ENCODE results near the gene ST6GALNAC2. TPM values are rescaled to one million over a fixed set of nuclear protein-coding genes. Genes with fewer than 3 reads are reported as not detected.
A peak's percentile ranks its signal among the peaks of the same experiment; 100 is the strongest.

The ST6GALNAC2 gene
- total RNA-seq (1 to 10 TPM in 1 of 5 experiments, under 1 TPM in 2, not detected in 2; 0.48 to 7.5 (median 0.58) TPM), polyA plus RNA-seq (not detected), total RNA-seq (not detected)

DNA sequence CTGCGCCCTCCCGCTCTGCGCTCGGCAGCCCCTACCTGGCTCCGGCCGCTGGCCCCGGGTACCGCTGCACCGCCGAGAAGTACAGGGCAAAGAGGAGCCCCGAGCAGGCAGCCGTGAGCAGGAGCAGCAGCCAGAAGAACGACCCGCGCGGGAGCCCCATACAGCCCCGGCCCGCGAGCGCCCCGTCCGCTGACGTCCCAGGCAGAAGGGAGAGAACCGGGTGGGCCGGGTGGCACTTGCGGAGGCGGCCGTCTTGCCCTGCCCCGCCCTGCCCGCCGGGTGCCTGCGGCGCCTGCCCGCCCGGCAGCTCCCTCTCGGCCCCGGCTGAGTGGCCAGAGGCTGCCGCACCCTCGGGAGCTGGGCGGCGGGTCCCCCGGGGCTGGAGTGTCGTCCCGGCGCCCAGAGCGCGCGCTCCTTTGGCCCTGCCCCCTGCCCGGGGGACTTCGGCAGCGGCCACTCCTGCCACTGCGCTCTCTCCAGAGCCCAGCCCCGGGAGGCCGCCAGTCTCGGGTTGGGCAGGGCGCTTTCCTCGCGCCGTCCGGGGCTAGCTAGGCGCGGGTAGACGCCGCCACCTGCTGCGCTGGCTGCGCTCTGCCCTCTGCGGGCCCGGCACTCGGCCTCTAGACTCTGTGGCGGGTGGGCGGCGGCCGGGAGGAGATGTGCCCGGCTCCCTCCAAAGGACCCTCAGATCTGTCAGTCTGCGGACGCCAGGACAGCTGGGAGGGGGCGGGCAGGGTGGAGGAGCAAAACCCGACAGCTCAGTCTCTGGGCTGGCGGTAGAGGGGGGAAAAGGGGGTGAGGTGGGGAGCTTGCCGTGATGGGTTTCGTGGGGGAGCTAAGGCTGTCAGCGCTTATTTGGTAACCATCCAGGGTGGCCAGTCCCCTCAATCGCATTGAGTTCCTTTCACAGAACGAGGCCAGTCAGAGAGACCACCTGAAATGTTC lies at the start of gene ST6GALNAC2:
TSS of gene ST6GALNAC2 (minus strand) at position 212 of the 945 bp plus-strand sequence. CDS start at position 160, 52 bp downstream.
- intact Hi-C loops (cut with micrococcal nuclease) = loop anchor here in 1 of 2 donors (1.0 kb wide), 1 partner anchor 28 kb away; no protein-coding TSS in a partner anchor

DNA sequence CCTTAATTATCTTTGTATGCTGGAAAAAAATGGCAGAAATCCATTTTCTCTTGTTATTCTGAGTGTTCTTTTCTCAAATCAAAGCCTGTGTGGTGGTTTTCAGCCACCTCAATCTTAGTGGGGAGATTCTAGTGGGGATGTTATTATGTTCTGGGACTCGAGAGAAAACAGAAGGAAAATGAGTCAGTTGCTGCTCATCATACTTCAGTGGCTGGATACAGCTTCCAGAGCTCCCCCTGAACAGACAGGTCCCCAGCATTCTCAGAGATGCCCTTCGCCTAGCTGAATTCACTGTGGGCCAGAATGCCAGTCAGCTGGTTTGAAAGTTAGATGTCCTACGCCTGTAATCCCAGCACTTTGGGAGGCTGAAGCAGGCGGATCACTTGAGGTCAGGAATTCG lies 49.4 kb upstream of the ST6GALNAC2 start:
- CTCF ChIA-PET = no interaction called here
- H3K27me3 ChIP-seq (ENCODE audit: control insufficient read depth in 2 of 2, insufficient read depth in 2 of 2, low read length in 2 of 2) = no peaks in the 10 kb centered on the region
- H3K27ac Mint-ChIP-seq = no peak overlapping the region

More for the DNA sequence above, at the start of gene ST6GALNAC2:
- peaks cover 0 to 10% (median 1%) of the 10 kb centered on the region in 11 donors for H3K9me3 Mint-ChIP-seq
- POLR2A ChIA-PET = interaction anchor here (0.9 kb wide), 1 partner anchor 63 kb away, joined by 3 read pairs; no protein-coding TSS in a partner anchor
- peak within 1 kb of the TSS; percentile 32 to 80 (median 67) for H3K4me3 Mint-ChIP-seq
- DNase-seq (peak in 3 of 9 donors; percentile 25 to 49 (median 45)), ATAC-seq (peak; percentile 88)
- H3K4me1 ChIP-seq (ENCODE audit: control insufficient read depth in 2 of 2, insufficient read depth in 2 of 2, low read length in 2 of 2) = peaks cover 4 to 6% of the 10 kb centered on the region in 2 donors
- H3K4me1 Mint-ChIP-seq = peaks cover 2 to 17% (median 5%) of the 10 kb centered on the region in 7 donors
- no peak within 1 kb of the TSS for H3K27ac Mint-ChIP-seq
- no peak within 1 kb of the TSS for H3K27ac ChIP-seq (ENCODE audit: low read depth, low read length)
- H3K4me3 ChIP-seq (ENCODE audit: low read length) = peak within 1 kb of the TSS; percentile 52
- H3K27me3 ChIP-seq (ENCODE audit: control insufficient read depth in 2 of 2, insufficient read depth in 2 of 2, low read length in 2 of 2) = peaks cover 0 to 22% of the 10 kb centered on the region in 2 donors
- H3K9me3 ChIP-seq (ENCODE audit: control insufficient read depth in 2 of 3, low read length in 3 of 3) = no peaks in the 10 kb centered on the region
- H3K27me3 Mint-ChIP-seq = peaks cover 43 to 79% (median 53%) of the 10 kb centered on the region in 5 donors
- H3K36me3 Mint-ChIP-seq = peaks cover 0 to 12% (median 8%) of the 10 kb centered on the region in 5 donors
- no peaks in the 10 kb centered on the region for H3K36me3 ChIP-seq (ENCODE audit: control insufficient read depth in 2 of 3, insufficient read depth in 3 of 3, low read length in 3 of 3)
- CTCF ChIA-PET = interaction anchor here (0.6 kb wide), 2 partner anchors 48 to 177 kb away, joined by 3 read pairs; no protein-coding TSS in a partner anchor

DNA sequence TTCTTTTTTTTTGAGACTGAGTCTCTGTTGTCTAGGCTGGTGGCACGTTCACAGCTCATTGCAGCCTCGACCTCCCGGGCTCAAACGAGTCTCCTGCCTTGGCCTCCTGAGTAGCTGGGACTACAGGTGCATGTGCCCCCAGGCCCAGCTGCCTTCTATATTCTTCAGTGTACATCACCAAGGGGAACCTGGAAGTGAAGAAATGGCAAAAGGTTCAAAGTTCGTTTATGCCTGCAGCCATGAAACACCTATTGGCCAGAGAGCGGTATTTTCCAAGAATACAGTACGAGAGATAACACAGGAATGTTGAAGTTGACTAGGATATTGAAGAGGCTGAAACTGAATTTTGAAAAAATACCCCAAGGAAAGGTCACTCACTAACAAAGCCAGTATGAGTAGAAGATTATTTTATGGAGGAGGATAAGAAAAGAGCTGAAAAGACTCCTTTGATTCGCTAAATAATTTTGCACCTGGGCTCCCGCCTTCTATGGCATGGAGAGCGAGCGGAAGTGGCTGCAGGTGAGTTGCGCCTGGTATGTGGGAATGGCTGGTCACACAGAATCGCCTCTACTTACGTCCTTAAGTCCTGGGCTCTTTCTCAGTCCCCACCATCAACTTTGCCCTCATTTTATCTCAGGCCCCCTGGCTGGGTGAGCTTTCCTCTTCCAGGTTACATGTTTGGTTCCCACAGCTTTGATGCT lies 48.1 kb upstream of the ST6GALNAC2 start:
- no peaks in the 10 kb centered on the region for H3K9me3 ChIP-seq (ENCODE audit: control insufficient read depth in 2 of 3, low read length in 3 of 3)
- ATAC-seq (no peak), DNase-seq (no peak)
- CTCF ChIA-PET = interaction anchor here (0.6 to 2.2 kb wide), 2 partner anchors 10 to 48 kb away, joined by 3 to 7 read pairs; no protein-coding TSS in a partner anchor
- peaks cover 0 to 10% (median 0%) of the 10 kb centered on the region in 5 donors for H3K27me3 Mint-ChIP-seq
- H3K27me3 ChIP-seq (ENCODE audit: control insufficient read depth in 2 of 2, insufficient read depth in 2 of 2, low read length in 2 of 2) = no peaks in the 10 kb centered on the region
- no peak overlapping the region for H3K4me3 Mint-ChIP-seq
- H3K27ac ChIP-seq (ENCODE audit: low read depth, low read length) = no peak overlapping the region
- peaks cover 0 to 9% (median 0%) of the 10 kb centered on the region in 7 donors for H3K4me1 Mint-ChIP-seq
- peaks cover 0 to 8% (median 0%) of the 10 kb centered on the region in 5 donors for H3K36me3 Mint-ChIP-seq
- no peaks in the 10 kb centered on the region for H3K4me1 ChIP-seq (ENCODE audit: control insufficient read depth in 2 of 2, insufficient read depth in 2 of 2, low read length in 2 of 2)
- H3K9me3 Mint-ChIP-seq = no peaks in the 10 kb centered on the region
- POLR2A ChIA-PET = interaction anchor here (1.3 to 1.6 kb wide), 2 partner anchors 21 to 103 kb away, joined by 3 read pairs; no protein-coding TSS in a partner anchor
- H3K27ac Mint-ChIP-seq = no peak overlapping the region
- no peak overlapping the region for H3K4me3 ChIP-seq (ENCODE audit: low read length)
- H3K36me3 ChIP-seq (ENCODE audit: control insufficient read depth in 2 of 3, insufficient read depth in 3 of 3, low read length in 3 of 3) = no peaks in the 10 kb centered on the region
- intact Hi-C loops (cut with micrococcal nuclease) = no loop called here

More for the DNA sequence above, 49.4 kb upstream of the ST6GALNAC2 start:
- ATAC-seq (no peak), DNase-seq (no peak)
- Histone ChIP-seq H3K4me1 (ENCODE audit: control insufficient read depth in 2 of 2, insufficient read depth in 2 of 2, low read length in 2 of 2) (no peaks in the 10 kb centered on the region), H3K9me3 (ENCODE audit: control insufficient read depth in 2 of 3, low read length in 3 of 3) (no peaks in the 10 kb centered on the region), H3K4me3 (ENCODE audit: low read length) (no peak overlapping the region), H3K36me3 (ENCODE audit: control insufficient read depth in 2 of 3, insufficient read depth in 3 of 3, low read length in 3 of 3) (no peaks in the 10 kb centered on the region), H3K27ac (ENCODE audit: low read depth, low read length) (no peak overlapping the region)
- Mint-ChIP-seq H3K4me3 (no peak overlapping the region), H3K9me3 (no peaks in the 10 kb centered on the region), H3K36me3 (peaks cover 0 to 6% (median 0%) of the 10 kb centered on the region in 5 donors), H3K4me1 (peaks cover 0 to 11% (median 0%) of the 10 kb centered on the region in 7 donors), H3K27me3 (peaks cover 0 to 13% (median 0%) of the 10 kb centered on the region in 5 donors)
- POLR2A ChIA-PET = interaction anchor here (1.6 kb wide), 1 partner anchor 22 kb away, joined by 3 read pairs; no protein-coding TSS in a partner anchor
- intact Hi-C loops (cut with micrococcal nuclease) = no loop called here

DNA sequence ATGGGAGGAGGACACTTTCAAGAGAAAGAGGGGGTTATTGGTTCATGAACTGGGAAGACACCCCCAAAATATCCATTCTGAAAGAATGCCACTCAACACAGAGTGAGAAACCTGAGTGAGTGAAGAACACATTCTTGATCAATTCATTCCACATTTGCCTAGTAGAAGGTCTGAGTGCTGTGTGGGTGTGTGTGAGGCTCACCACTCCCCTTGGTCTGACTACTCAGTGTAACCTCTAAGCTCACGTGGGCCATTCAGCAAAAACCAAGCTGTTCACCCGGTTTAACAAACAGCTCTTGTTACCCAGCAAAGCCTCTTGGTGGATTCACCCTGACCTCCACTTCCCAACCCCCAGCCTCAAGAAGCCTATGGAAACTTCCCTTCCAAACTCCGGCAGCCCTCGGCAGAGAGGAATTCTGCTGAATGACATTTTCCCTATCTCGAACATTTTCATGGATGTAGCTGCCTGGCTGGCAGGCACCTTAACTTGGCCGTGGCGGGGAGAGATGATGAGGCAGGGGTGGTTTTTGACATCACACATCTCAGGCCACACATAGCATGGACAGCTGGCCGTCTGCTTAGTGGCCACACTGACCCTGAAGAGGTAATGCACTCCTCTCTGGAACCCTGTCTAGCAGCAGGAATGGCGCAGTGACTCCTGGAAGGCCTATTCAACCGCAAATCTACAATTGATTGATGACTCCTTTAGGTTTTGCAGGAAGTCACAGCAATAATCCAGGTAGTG lies 46.3 kb upstream of the ST6GALNAC2 start:
- Histone ChIP-seq H3K27ac (ENCODE audit: low read depth, low read length) (no peak overlapping the region), H3K27me3 (ENCODE audit: control insufficient read depth in 2 of 2, insufficient read depth in 2 of 2, low read length in 2 of 2) (no peaks in the 10 kb centered on the region), H3K4me3 (ENCODE audit: low read length) (no peak overlapping the region), H3K36me3 (ENCODE audit: control insufficient read depth in 2 of 3, insufficient read depth in 3 of 3, low read length in 3 of 3) (no peaks in the 10 kb centered on the region), H3K4me1 (ENCODE audit: control insufficient read depth in 2 of 2, insufficient read depth in 2 of 2, low read length in 2 of 2) (no peaks in the 10 kb centered on the region), H3K9me3 (ENCODE audit: control insufficient read depth in 2 of 3, low read length in 3 of 3) (no peaks in the 10 kb centered on the region)
- H3K4me1 Mint-ChIP-seq = peaks cover 0 to 7% (median 0%) of the 10 kb centered on the region in 7 donors
- CTCF ChIA-PET = interaction anchor here (0.6 to 1.0 kb wide), 2 partner anchors 30 to 50 kb away, joined by 3 read pairs; no protein-coding TSS in a partner anchor
- DNase-seq = peak in 2 of 9 donors; percentile 9 to 32
- peaks cover 0 to 4% (median 0%) of the 10 kb centered on the region in 5 donors for H3K36me3 Mint-ChIP-seq
- H3K4me3 Mint-ChIP-seq = no peak overlapping the region
- peak overlapping the region in 2 of 9 donors; percentile 10 to 52 for H3K27ac Mint-ChIP-seq
- H3K9me3 Mint-ChIP-seq = no peaks in the 10 kb centered on the region
- intact Hi-C loops (cut with micrococcal nuclease) = no loop called here
- peaks cover 0 to 12% (median 0%) of the 10 kb centered on the region in 5 donors for H3K27me3 Mint-ChIP-seq
- POLR2A ChIA-PET = no interaction called here
- no peak for ATAC-seq

DNA sequence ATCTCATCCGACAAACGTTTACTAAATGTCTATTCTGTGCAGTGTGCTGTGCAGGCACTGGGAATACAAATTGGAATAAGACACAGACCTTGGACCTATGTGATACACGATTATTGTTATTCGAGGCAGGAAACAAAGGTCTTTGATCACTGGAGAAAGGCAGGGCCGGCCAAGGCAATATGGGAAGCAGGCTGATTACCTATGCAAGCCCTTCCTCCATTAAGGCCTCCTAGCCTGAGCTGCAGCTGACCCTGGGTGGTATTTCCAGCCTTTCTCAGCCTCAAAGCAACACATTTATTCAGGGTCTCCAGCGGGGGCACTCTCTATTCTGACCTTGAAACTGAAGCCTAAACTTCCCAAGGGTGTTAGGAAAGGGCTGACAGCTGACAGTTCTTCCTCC lies 44.5 kb upstream of the ST6GALNAC2 start:
- Histone ChIP-seq H3K9me3 (ENCODE audit: control insufficient read depth in 2 of 3, low read length in 3 of 3) (no peaks in the 10 kb centered on the region), H3K27ac (ENCODE audit: low read depth, low read length) (no peak overlapping the region), H3K27me3 (ENCODE audit: control insufficient read depth in 2 of 2, insufficient read depth in 2 of 2, low read length in 2 of 2) (no peaks in the 10 kb centered on the region), H3K36me3 (ENCODE audit: control insufficient read depth in 2 of 3, insufficient read depth in 3 of 3, low read length in 3 of 3) (peaks cover 0 to 3% (median 0%) of the 10 kb centered on the region in 3 experiments), H3K4me1 (ENCODE audit: control insufficient read depth in 2 of 2, insufficient read depth in 2 of 2, low read length in 2 of 2) (no peaks in the 10 kb centered on the region), H3K4me3 (ENCODE audit: low read length) (no peak overlapping the region)
- H3K36me3 Mint-ChIP-seq = peaks cover 0 to 8% (median 0%) of the 10 kb centered on the region in 5 donors
- no peaks in the 10 kb centered on the region for H3K9me3 Mint-ChIP-seq
- no peak overlapping the region for H3K4me3 Mint-ChIP-seq
- ATAC-seq (no peak), DNase-seq (no peak)
- H3K4me1 Mint-ChIP-seq = peaks cover 0 to 7% (median 0%) of the 10 kb centered on the region in 7 donors
- peaks cover 0 to 12% (median 0%) of the 10 kb centered on the region in 5 donors for H3K27me3 Mint-ChIP-seq
- intact Hi-C loops (cut with micrococcal nuclease) = no loop called here
- H3K27ac Mint-ChIP-seq = no peak overlapping the region
- POLR2A ChIA-PET = no interaction called here
- CTCF ChIA-PET = no interaction called here
